Measurements from ENCODE around the gene TRIM2. TPM values are rescaled to one million over a fixed set of nuclear protein-coding genes. Genes with fewer than 3 reads are reported as not detected.
"Not testable (repeated sequence)": the region's sequence is repeated elsewhere in the genome, so short reads cannot be mapped to it uniquely, and the experiment has no call there.

TRIM2 gene
- total RNA-seq, 2 donors from 2014 or later: 54.5 to 70.4 TPM

- no peak for TF ChIP-seq CTCF (IDR thresholded peaks at IDR 0.05)
- no peak for TF ChIP-seq POLR2A (IDR thresholded peaks at IDR 0.05)
- no peak for TF ChIP-seq POLR2AphosphoS5 (IDR thresholded peaks at IDR 0.05)
- no peak for DNase-seq (ENCODE audit: low spot score)
- no peaks in the 10 kb centered on the region for H3K9me3 ChIP-seq
- H3K27me3 ChIP-seq (replicated peaks; ENCODE audit: insufficient read depth): no peaks in the 10 kb centered on the region
- H3K27ac ChIP-seq: no peak overlapping the region
- no peaks in the 10 kb centered on the region for H3K4me1 ChIP-seq (replicated peaks)
- intact Hi-C loops (cut with DNase I): no loop called here
- no peaks in the 10 kb centered on the region for H3K36me3 ChIP-seq
- WGBS: 57% methylated on average over 5 of the region's 5 CpGs
- no peak overlapping the region for H3K4me3 ChIP-seq
Observed at GRCh38 chr4:153159728-153160221, 44.5 kb upstream of the TRIM2 start.

- H3K9me3 ChIP-seq: no peaks in the 10 kb centered on the region
- intact Hi-C loops (cut with DNase I): no loop called here
- WGBS: 74% methylated on average over 4 of the region's 4 CpGs
- no peaks in the 10 kb centered on the region for H3K4me1 ChIP-seq (replicated peaks)
- no peak overlapping the region for H3K27ac ChIP-seq
- no peak for TF ChIP-seq CTCF (IDR thresholded peaks at IDR 0.05)
- TF ChIP-seq POLR2AphosphoS5 (IDR thresholded peaks at IDR 0.05): no peak
- TF ChIP-seq POLR2A (IDR thresholded peaks at IDR 0.05): no peak
- no peaks in the 10 kb centered on the region for H3K36me3 ChIP-seq
- no peaks in the 10 kb centered on the region for H3K27me3 ChIP-seq (replicated peaks; ENCODE audit: insufficient read depth)
- no peak overlapping the region for H3K4me3 ChIP-seq
- no peak for DNase-seq (ENCODE audit: low spot score)
Observed at GRCh38 chr4:153160821-153161220, 43.4 kb upstream of the TRIM2 start.

- no peak for DNase-seq (ENCODE audit: low spot score)
- H3K27ac ChIP-seq: no peak overlapping the region
- TF ChIP-seq CTCF (IDR thresholded peaks at IDR 0.05): no peak
- no peak for TF ChIP-seq POLR2AphosphoS5 (IDR thresholded peaks at IDR 0.05)
- TF ChIP-seq POLR2A (IDR thresholded peaks at IDR 0.05): no peak
- WGBS: 64% methylated on average over 7 of the region's 7 CpGs
- H3K4me3 ChIP-seq: no peak overlapping the region
- intact Hi-C loops (cut with DNase I): no loop called here
- no peaks in the 10 kb centered on the region for H3K4me1 ChIP-seq (replicated peaks)
- H3K9me3 ChIP-seq: no peaks in the 10 kb centered on the region
- H3K27me3 ChIP-seq (replicated peaks; ENCODE audit: insufficient read depth): no peaks in the 10 kb centered on the region
- no peaks in the 10 kb centered on the region for H3K36me3 ChIP-seq
Observed at GRCh38 chr4:153161226-153161963, 42.8 kb upstream of the TRIM2 start.

- not testable (repeated sequence) for DNase-seq (ENCODE audit: low spot score)
- 95% methylated on average over 5 of the region's 5 CpGs for WGBS
Observed at GRCh38 chr4:153165236-153165635, 39.0 kb upstream of the TRIM2 start.

GRCh38 chr4:153166716-153167501, 37.3 kb upstream of the TRIM2 start:
- TF ChIP-seq POLR2AphosphoS5 (IDR thresholded peaks at IDR 0.05) (no peak), POLR2A (IDR thresholded peaks at IDR 0.05) (no peak), CTCF (IDR thresholded peaks at IDR 0.05) (no peak)
- Histone ChIP-seq H3K27me3 (replicated peaks; ENCODE audit: insufficient read depth) (no peaks in the 10 kb centered on the region), H3K4me3 (no peak overlapping the region), H3K36me3 (no peaks in the 10 kb centered on the region), H3K4me1 (replicated peaks) (no peaks in the 10 kb centered on the region), H3K9me3 (no peaks in the 10 kb centered on the region), H3K27ac (no peak overlapping the region)
- DNase-seq (ENCODE audit: low spot score): no peak
- 44% methylated on average over 5 of the region's 5 CpGs for WGBS
- intact Hi-C loops (cut with DNase I): no loop called here

More at GRCh38 chr4:153165236-153165635, 39.0 kb upstream of the TRIM2 start:
- H3K9me3 ChIP-seq; intact Hi-C loops (cut with DNase I); H3K36me3 ChIP-seq; H3K27ac ChIP-seq; H3K27me3 ChIP-seq (replicated peaks; ENCODE audit: insufficient read depth); H3K4me3 ChIP-seq; H3K4me1 ChIP-seq (replicated peaks): not testable (repeated sequence)

All from prostate gland (tissue), 2 donors.